ENCODE data around the gene CCDC85B.

Gene CCDC85B

GRCh38 chr11:65869643-65870306, 20.7 kb upstream of the CCDC85B start:
- no peak for DNase-seq (ENCODE audit: low spot score)

GRCh38 chr11:65870307-65870658, 20.2 kb upstream of the CCDC85B start:
- DNase-seq (ENCODE audit: low spot score) = no peak

- no peak for DNase-seq (ENCODE audit: low spot score)
Measured at GRCh38 chr11:65870706-65871681, 19.5 kb upstream of the CCDC85B start.

- DNase-seq (ENCODE audit: low spot score) = no peak
Measured at GRCh38 chr11:65871811-65872548, 18.5 kb upstream of the CCDC85B start.

GRCh38 chr11:65872586-65873317, 17.7 kb upstream of the CCDC85B start, which contains the start of gene EFEMP2:
Gene EFEMP2 (minus strand): TSS chr11:65872800. CDS start chr11:65872354, 446 bp downstream.
- no peak for DNase-seq (ENCODE audit: low spot score)

- DNase-seq (ENCODE audit: low spot score) = peak; percentile 90
Measured at GRCh38 chr11:65873318-65874156, 16.9 kb upstream of the CCDC85B start.

- no peak for DNase-seq (ENCODE audit: low spot score)
Measured at GRCh38 chr11:65879617-65880016, 10.9 kb upstream of the CCDC85B start, which contains the start of gene CTSW. Gene CTSW (plus strand): TSS chr11:65879837. CDS start chr11:65879855, 18 bp downstream.

GRCh38 chr11:65880027-65880426, 10.4 kb upstream of the CCDC85B start:
- DNase-seq (ENCODE audit: low spot score) = no peak

GRCh38 chr11:65880844-65881421, 9.5 kb upstream of the CCDC85B start:
- DNase-seq (ENCODE audit: low spot score) = no peak

- DNase-seq (ENCODE audit: low spot score) = no peak
Measured at GRCh38 chr11:65882120-65883057, 8.1 kb upstream of the CCDC85B start.

- no peak for DNase-seq (ENCODE audit: low spot score)
Measured at GRCh38 chr11:65883058-65883761, 7.3 kb upstream of the CCDC85B start.

GRCh38 chr11:65883786-65884715, 6.4 kb upstream of the CCDC85B start:
- no peak for DNase-seq (ENCODE audit: low spot score)

GRCh38 chr11:65884716-65885092, 5.8 kb upstream of the CCDC85B start:
- peak; percentile 70 for DNase-seq (ENCODE audit: low spot score)

GRCh38 chr11:65885231-65885630, 5.2 kb upstream of the CCDC85B start:
- no peak for DNase-seq (ENCODE audit: low spot score)

GRCh38 chr11:65885808-65886536, 4.5 kb upstream of the CCDC85B start:
- no peak for DNase-seq (ENCODE audit: low spot score)

- DNase-seq (ENCODE audit: low spot score) = no peak
Measured at GRCh38 chr11:65886826-65887722, 3.4 kb upstream of the CCDC85B start.

Measured in SW480 (cell line).